ENCODE measurements around the gene FYN.

- TF ChIP-seq, protein P1, sequence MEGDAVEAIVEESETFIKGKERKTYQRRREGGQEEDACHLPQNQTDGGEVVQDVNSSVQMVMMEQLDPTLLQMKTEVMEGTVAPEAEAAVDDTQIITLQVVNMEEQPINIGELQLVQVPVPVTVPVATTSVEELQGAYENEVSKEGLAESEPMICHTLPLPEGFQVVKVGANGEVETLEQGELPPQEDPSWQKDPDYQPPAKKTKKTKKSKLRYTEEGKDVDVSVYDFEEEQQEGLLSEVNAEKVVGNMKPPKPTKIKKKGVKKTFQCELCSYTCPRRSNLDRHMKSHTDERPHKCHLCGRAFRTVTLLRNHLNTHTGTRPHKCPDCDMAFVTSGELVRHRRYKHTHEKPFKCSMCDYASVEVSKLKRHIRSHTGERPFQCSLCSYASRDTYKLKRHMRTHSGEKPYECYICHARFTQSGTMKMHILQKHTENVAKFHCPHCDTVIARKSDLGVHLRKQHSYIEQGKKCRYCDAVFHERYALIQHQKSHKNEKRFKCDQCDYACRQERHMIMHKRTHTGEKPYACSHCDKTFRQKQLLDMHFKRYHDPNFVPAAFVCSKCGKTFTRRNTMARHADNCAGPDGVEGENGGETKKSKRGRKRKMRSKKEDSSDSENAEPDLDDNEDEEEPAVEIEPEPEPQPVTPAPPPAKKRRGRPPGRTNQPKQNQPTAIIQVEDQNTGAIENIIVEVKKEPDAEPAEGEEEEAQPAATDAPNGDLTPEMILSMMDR (IDR thresholded peaks at IDR 0.05) = no peak
- no peak for TF ChIP-seq POLR2A (IDR thresholded peaks at IDR 0.05; ENCODE audit: low read depth)
- TF ChIP-seq EP300 (IDR thresholded peaks at IDR 0.05) = no peak
- TF ChIP-seq POLR2AphosphoS5 (IDR thresholded peaks at IDR 0.05) = no peak
These were observed 102.8 kb downstream of the FYN start for GRCh38 chr6:111770263-111771093.

All from esophagus muscularis mucosa (tissue), 4 donors.